HG03520 (cell line): Measurements from ENCODE around the gene TMEM221.

Source experiments
- ATAC-seq: cut with Tn5 transposase; IDR thresholded peaks from one replicate; pipeline ENCODE4 v1.9.1; 2021; ENCODE audit warnings: mild to moderate bottlenecking, moderate library complexity; ENCODE audit not compliant: unreplicated experiment

The TMEM221 gene

DNA sequence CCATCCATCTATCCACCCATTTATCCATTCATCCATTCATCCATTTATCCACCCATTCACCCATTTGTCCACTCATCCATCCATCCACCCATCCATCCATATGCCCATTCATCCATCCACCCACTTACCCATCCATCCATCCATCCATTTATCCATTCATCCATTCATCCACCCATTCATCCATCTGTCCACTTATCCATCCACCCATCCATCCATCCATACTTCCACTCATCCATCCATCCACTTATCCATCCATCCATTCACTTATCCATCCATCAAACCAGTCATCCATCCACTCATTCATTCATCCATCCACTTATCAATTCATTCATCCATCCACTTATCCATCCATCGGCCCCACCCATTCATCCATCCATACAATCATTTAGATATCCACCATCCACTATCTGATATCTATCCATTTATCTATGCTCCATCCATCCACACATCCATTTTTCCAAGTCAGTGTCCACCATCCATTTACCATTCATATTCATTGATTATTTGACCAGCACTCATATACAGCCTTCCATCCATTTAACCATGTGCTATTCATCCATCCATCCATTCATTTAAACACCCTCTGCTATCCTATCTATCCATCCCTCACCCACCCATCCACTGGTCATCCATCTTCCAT, 2.8 kb downstream of the TMEM221 start:
- ATAC-seq: no peak

DNA sequence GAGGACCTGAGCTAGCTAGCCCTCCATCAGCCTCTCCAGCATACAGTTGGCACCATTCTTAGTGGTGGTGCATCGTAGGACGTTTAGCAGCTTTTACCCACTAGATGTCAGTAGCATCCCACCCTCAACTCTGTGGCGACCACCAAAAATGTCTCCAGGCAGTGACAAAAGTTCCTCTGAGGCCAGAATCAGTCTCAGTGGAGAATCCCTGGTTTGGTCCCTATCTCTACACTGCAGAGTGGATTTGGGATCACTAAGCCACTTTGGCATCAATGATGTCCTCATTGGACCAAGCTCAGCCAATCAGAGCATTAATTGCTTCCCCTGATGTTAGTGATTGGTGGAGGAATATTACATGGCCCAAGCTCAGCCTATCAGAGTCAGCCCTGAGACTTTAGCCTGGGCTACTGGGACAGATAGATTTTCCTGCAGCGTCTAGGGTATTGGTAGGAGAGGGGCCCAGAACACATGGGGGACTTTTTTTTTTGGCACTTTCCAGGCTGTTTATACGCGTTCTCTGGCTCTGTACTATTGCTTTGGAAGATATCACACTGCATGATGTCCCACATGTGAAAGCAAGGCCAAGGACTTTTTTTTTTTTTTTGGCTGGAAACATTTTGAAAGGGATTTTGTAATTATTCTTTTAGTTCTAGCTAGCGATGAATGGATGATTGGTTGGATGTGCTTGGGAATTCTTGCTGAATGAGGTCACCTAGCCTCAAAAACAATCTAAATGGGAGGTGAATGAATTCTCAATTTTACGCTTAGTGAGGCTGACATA, 7.0 kb downstream of the TMEM221 start:
- ATAC-seq: no peak

DNA sequence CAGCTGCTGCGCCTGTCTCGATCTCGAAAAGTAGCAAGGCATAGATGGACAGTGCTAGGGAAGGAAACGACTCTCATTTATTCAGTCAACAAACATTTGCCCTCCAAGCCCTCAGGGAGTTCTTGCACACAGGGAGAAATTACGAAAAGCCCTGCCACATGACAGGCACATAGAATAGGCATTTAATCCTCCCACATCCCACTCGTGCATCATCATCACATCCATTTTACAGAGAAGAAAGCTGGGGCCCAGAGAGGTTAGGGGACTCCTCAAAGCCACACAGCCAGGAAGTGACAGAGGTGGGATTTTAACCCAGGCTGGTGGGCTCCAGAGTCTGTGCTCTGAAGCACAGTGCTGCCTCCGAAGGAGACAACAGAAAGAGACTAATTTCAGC, 11.6 kb downstream of the TMEM221 start:
- ATAC-seq: no peak

DNA sequence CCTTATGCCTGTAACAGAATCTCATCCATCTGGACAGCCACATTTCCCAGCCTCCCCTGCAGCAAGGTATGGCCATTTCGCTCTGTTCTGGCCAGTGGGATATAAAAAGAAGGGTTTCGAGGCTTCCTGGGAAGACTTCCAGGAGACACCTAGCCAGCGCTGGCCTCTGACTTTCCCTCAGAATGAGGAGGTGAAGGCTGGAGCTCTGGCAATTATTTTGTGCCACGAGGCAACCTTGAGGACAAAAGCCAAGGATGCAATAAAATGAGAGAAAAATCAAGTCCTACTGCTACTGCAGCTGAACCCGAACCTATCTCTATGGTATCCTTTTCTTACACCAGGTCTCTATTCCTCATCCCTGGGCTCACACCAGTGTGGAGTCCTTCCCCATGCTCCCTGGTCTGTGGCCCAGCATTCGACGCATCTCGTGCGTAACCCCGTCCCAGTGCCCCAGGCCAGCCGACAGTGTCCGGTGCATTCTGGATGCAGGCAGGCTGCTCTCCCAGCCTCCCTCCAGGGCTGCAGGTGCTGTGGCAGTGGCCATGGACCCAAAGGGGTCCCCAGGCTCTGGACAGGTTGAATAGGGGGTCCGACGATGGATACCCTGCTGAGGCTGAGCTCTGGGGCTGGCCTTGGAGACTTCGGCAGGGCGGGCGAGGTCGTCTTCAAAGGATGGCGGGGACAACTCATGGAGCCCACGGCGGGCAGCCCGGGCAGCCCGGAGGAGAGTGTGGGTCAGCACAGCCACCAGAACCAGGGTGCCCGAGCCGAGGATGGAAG, 12.2 kb downstream of the TMEM221 start:
- ATAC-seq: no peak

DNA sequence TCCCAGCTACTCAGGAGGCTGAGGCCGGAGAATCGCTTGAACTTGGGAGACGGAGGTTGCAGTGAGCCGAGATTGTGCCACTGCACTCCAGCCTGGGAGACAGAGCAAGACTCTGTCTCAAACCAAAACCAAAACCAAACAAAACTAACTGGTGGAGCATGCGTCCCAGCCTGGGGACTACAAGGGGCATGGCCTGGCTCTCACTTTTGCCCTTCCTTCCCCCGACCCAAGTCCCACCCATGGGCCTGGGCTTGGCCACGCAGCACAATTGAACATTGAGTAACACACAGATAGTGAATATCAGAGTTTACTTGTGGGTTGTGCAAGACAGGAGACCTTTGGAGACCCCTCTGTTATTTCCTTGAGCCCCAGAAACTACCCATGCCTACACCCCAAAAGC, 13.2 kb downstream of the TMEM221 start:
- ATAC-seq: no peak

DNA sequence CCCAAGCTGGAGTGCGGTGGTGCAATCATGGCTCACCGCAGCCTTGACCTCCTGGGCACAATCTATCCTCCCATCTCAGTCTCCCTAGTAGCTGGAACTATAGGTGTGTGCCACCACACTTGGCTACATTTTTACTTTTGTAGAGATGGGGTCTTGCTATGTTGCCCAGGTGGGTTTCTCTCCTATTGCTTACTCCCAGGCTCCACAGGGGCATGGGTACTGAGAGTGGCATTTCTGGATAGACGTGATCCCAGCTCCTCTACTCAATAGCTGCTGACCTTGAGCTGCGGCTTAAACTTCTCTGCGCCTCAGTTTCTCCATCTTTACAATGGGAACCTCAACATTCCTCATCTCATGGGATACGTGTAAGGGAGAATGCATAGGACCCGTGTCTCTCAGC, 17.1 kb downstream of the TMEM221 start:
- no peak for ATAC-seq

DNA sequence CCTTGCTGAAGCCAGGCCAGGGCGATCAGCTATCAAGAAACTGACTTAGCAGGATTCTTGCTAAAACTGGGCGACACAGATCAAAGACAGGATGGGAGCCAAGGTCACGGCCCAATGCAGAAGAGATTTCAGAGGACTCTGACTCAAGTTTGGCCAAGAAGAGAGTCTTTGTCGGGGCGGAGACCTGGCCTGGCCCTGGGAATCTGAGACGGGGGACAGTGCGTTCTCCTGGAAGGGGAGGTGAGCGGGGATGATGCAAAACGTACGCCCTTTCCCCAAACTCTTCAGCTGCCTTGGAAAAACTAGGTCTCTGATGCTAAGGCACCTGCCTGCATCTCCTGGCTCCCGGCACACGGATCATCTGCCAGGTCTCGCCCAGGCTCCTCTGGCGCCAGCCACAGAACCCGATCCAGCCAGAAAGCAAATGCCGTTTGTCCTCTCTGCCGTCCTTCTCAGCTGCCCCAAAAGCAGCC, 18.8 kb downstream of the TMEM221 start:
- no peak for ATAC-seq

DNA sequence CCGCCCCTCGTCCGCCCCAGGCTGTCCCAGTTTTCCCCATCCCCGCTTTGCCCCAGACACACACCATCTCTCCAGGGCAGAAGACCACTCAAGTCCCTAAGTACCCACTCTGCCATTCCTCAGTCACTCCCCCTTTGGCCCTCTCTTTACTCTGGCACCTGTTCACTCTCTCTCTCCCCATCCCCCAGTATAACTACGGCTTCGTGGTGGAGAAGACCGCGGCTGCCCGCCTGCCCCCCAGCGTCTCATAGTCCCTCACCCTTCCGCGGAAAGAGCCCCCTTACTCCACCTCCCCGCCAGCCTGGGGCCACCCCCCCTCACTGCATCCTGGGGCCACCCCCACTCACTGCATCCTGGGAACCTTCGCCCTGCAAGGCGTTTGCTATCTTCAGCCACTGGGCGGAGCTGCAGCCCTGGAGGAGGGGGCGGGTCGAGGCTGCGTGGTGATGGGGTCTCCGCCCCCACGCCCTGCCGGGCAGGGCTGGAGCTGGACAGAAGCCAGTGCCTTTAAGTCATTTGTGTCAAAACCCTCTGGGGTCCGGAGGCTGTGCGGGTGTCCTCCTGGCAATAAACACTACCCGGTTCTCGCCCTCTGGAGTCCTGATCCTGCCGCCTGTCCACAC, 23.6 kb downstream of the TMEM221 start:
- no peak for ATAC-seq

DNA sequence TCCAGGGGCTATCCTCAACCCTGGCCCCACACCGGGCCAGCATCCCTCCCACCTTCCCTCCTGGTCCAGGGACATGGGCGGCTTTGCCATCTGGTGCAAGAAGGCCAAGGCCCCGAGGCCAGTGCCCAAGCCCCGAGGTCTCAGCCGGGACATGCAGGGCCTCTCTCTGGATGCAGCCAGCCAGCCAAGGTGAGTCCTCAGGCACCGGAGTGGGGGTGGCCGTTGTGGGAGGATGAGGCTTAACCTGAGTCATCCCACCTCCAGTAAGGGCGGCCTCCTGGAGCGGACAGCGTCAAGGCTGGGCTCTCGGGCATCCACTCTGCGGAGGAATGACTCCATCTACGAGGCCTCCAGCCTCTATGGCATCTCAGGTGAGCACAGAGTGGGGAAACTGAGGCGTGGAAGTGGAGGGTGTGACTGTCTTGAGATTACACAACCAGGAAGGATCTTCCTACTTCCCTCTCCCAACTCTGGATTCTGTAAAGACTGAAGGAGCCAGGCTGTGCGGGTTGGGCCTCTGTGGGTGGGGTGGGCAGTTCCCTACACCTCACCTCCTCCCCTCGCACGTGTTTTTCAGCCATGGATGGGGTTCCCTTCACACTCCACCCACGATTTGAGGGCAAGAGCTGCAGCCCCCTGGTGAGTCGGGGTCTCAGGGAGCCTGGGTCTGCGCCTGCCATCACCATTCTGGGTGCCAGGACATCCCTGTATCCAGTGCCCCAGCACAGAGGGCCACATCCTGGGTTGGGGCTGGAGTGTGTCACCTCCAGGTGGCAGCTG, 24.8 kb downstream of the TMEM221 start:
- no peak for ATAC-seq

DNA sequence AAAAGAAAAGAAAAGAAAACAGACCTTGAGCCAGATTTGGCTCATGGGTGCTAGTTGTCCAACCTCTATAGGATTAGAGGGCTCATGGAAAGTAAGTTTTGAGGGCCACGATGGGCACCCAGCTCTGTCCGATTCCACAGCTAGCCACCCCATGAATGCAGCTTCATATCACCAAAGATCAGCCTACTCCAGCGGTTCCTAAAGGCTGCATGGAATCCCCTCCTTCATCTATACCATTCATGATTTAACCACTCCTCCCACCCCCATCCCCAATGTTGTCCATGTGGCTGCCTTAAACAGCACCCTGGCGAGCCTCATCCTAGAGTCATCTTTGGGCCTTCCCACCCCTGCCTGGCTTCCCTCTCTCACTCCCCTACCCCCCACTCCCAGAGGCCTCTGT, 26.5 kb downstream of the TMEM221 start:
- no peak for ATAC-seq

DNA sequence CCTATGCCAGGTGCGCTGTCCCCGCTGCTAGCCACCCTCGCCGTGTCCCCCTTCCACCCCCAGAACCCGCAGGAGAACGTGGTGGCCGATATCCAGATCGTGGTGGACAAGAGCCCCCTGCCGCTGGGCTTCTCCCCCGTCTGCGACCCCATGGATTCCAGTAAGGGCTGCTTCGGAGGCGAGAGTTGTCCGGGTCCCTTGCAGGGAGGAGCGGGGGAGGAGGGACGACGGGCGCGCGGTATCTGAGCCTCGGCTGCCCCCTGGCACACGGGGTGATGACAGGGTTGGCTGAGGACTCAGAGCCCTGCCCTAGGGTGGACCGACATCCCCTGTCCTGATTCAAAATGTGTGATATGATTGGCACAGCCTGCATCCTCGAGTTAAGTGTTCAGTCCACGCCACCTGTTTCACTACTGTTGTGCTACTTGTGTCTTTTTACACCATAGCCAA, 28.0 kb downstream of the TMEM221 start:
- ATAC-seq: no peak

DNA sequence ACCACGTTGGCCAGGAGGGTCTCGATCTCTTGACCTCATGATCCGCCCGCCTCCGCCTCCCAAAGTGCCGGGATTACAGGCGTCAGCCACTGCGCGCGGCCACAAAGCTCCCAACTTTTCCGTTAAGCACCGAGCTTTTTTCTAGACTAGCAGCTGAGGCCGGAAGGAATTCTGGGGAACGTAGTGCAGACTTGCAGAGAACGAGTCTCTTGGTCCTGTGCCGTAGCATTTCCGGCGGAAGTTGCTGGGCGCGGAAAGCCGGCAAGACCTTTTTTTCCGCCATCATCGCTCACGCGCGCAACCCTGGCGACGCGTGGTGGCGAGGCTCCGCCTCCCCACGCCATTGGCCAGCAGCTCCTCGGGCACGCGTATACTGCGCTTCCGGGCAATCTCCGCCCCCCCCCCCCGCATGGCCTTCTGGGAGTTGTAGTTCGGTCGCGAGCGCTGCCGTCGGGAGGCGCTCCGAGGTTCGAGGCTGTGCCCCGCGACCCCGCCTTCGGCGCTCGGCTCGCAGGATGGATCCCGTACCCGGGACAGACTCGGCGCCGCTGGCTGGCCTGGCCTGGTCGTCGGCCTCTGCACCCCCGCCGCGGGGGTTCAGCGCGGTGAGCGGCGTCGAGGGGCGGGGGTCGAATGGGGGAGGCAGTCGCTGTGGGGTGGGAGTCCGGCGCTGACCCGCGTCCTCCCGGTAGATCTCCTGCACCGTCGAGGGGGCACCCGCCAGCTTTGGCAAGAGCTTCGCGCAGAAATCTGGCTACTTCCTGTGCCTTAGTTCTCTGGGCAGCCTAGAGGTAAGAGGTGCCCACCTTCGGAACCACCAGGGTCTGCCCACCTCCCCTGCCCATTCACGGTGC, 28.6 kb downstream of the TMEM221 start, which contains the start of gene MVB12A:
Gene MVB12A (plus strand): TSS at position 427 of the 854 bp plus-strand sequence. CDS start 89 bp downstream, at position 516.
- peak; percentile 83 for ATAC-seq

DNA sequence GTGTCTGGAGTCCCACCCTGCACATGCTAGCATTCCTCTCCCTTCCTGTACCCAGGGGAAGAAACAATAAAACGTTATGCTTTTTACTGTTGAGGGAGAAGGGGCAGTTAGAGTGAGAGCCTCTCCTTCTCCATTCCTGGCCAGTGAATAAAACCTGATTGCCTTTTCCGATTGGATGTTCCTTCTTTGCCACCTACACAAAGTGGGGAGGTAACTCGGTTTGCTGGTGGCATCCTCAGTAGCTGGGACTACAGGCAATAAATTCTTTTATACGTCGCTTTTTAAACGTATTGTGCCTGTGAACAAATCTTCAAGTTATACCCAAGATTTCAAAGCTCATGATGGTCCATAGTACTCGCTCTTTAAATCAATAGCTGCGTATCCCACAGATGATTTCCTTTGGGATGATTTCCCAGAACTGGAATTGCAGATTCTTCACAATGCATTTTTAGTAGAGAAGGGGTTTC, 29.3 kb downstream of the TMEM221 start:
- no peak for ATAC-seq

DNA sequence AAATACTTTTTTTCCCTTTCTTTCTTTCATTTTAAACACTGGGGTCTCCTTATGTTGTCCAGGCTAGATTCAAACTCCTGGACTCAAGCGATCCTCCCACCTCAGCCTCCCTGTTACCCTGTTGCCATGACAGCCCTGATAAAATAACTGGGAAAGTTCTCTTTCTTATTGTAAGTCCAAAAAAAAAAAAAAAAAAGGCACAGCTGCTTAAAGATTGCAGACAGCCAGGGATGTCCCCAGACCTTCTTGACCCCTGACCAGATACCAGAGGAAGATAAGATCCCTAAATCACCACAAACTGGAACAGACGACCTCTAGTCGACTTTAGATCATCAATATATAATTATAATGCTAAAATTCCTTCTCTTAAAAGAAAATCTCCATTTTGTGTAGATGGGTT, 29.8 kb downstream of the TMEM221 start:
- no peak for ATAC-seq

DNA sequence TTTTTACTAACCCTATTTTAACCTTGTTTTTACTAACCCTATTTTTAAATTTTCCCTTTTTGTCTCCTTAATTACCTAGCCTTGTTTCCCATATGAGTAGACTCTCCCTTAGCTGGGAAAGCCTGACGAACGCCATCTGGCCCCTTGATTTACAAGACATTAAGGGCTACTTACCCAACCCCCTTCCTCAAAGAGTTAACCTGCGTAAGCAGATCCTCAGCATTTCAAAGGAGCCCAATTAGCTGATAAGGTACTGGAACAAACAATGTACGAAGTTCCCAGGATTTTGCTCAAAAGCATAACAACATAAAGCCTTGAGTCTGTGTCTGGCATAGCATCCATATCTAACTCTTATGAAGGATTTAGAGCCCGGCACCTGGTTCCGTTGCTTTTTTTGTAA, 33.3 kb downstream of the TMEM221 start:
- no peak for ATAC-seq

DNA sequence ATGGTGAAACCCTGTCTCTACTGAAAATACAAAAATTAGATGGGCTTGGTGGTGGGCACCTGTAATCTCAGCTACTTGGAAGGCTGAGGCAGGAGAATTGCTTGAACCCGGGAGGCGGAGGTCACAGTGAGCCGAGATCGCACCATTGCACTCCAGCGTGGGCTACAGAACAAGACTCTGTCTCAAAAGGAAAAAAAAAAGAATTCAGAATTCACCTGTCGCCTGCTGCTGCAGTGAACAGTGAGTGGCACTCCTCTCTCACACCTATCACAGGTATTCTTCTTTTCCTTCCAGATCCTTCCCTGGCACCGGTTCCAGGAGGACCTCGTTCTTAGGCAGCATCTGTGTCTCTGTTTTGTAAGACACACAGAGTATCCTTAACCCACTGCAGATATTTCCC, 34.4 kb downstream of the TMEM221 start:
- no peak for ATAC-seq

DNA sequence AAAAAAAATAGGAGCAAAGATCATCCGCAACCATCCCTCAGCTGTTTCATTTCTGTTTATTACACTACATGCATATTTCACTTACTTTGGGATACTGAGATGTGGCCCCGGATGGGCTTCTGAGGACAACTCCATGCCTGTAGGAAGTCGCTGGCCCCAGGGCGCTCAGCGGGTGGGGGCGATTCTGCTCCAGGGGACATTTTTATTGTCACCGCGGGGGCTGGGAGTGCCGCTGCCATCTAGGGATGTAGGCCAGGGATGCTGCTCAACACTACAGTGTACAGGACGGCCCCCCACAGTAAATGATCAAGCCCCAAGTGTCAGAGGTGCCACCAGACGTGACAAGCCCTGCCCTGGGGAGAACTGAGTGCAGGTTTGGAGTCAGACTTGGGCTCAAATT, 36.7 kb downstream of the TMEM221 start:
- ATAC-seq: no peak

DNA sequence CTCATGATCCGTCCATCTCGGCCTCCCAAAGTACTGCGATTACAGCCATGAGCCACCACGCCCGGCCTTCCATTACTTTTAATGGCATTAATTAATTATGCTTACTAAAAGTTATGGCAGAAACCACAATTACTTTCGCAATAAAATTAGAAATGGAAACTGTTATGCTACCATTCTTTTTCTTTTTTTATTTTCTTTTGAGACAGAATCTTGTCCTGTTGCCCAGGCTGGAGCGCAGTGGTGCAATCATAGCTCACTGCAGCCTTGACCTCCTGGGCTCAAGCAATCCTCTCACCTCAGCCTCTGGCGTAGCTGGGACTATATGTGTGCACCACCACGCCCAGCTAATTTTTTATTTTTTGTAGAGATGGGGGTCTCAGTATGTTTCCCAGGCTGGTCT, 38.5 kb downstream of the TMEM221 start:
- no peak for ATAC-seq

DNA sequence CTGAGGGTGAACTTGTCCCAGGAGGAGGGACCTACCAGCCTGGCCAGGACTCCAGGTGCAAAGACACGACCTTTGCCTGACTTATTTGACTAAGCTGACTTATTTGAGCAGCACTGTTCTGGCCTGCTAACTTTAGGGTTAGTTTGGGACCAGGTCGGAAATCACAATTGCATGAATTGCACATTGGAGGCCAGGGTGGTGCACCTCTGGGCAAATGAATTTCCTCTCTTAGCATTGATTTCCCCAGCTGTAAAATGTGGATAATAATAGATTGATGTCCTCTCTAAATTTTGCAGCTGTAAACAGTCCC, 41.6 kb downstream of the TMEM221 start:
- ATAC-seq: no peak
